ENCODE measurements around the gene GPR160.

- TF ChIP-seq CTCF (IDR thresholded peaks at IDR 0.05) (no peak), POLR2A (IDR thresholded peaks at IDR 0.05) (no peak)
Observed at GRCh38 chr3:170128259-170128976, 90.6 kb downstream of the GPR160 start.

Measured in lower leg skin (tissue), 3 donors.